K562 treated with DMSO at 1 percent for 4 hours (cell line): Measurements from ENCODE around the gene KRTAP20-4. TPM values are rescaled to one million over a fixed set of nuclear protein-coding genes. Genes with fewer than 3 reads are reported as not detected.

Experiments
- total RNA-seq: library from RNA; unstranded; fragments of 300-600 nt; gene quantifications from 2 replicates; pipeline ENCODE4 v1.2.3, GENCODE V29; 2022; ENCODE audit not compliant: insufficient read depth

The KRTAP20-4 gene
- total RNA-seq = not detected in 2 replicates

DNA sequence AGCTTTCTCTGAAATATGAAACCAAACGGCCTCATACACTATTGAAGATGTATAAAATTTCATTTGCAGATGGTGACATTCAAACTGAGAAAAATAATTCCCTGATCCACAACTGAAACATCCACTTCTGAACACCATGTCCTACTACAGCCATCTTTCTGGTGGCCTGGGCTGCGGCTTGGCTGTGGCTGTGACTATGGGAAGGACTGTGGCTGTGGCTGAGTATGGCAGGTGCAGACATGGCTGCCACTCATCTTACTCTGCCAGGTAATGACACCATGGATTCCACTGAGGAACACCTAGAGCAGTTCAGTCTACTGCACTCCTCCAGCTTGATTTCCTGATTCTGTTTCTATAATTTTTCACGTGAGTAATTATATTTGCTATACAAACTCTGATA is at the start of gene KRTAP20-4:
TSS of gene KRTAP20-4 (plus strand) at position 106 of the 400 bp plus-strand sequence.

DNA sequence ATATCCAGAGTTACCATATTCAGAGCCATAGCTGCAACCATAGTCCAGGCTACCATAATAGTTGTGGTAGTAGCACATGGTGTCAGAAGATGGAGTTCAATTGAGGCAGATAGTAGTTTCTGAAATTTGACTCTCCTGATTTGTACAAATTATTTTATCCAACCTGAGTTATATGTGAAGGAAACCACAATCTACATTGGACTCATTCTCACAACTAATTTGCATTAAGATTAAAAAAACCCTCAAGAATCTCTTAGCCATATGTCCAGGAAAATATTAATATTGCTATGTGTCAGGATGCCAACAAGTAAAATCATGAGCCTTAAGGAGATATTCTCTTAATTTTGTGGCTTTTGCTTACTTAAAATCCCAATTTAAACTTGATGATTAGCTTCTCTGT is 30.1 kb upstream of the KRTAP20-4 start, which contains the start of gene KRTAP22-2:
TSS of gene KRTAP22-2 (minus strand) at position 101 of the 400 bp plus-strand sequence.

DNA sequence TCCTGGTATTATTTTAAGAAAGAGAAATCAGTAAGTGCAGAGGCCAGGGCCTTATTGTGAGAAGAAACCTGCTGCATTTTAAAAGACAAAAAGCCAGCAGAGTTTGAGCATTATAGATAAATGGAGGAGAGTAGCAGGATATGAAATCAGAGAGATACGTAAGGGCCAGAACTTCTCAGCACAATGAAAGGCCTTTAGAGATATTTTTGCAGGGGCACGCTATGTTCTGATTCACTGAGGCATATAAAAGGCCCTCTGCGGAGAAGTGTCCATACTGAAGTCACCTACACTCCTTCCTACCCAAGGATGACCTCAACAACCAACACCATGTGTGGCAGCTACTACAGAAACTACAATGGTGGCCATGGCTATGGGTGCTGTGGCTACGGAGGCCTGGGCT is 28.3 kb upstream of the KRTAP20-4 start, which contains the start of gene KRTAP6-3:
TSS of gene KRTAP6-3 (plus strand) at position 301 of the 400 bp plus-strand sequence. CDS start at position 307, 6 bp downstream.

DNA sequence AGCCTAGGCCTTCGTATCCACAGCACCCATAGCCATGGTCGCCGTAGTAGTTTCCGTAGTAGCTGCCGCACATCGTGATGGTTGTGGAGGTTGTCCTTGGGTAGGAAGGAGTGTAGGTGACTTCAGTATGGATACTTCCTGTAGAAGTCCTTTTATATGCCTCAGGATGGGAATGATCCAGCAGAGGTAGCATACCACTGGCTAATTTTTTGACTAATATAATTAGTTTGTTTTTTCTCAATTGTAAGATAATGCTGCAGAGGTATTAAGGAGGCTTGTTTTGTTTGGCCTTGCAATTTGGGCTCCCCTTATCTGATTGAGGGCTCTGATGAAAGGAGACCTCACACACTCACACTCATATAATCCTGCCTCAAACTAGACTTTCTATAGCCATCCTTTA is 21.6 kb upstream of the KRTAP20-4 start, which contains the start of gene KRTAP6-2:
TSS of gene KRTAP6-2 (minus strand) at position 101 of the 400 bp plus-strand sequence. CDS start at position 73, 28 bp downstream.

DNA sequence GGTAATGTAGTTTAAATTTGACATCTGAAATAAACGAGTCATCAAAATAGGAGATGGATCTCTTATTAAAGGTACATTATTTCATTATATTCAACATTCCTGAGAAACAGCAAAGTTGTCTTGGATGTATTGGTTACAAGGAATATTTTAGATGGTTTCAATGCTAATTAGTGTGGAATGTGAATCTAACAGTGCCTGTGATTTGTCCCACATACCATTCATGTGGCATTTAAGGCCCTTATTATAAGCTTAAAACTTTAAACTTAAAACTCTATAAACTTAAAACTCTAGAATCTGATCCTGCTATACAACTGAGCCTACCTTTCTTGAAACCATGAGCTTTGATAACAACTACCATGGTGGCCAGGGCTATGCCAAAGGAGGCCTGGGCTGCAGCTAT is 19.6 kb upstream of the KRTAP20-4 start, which contains the start of gene KRTAP22-1:
TSS of gene KRTAP22-1 (plus strand) at position 301 of the 400 bp plus-strand sequence.

DNA sequence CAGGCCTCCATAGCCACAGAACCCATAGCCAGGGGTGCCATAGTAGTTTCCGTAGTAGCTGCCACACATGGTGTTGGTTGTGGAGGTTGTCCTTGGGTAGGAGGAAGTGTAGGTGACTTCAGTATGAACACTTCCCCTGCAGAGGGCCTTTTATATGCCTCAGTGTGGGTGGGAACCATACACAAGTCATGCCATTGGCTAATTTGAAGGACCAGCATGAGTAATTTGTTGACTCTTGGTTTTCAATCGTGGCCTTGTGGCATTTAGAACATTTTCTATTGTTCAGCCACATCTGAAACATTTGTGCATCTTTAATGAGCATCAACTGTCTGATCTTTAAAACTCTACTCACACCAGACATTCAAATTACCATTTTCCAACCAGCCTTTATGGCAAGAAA is 6.6 kb upstream of the KRTAP20-4 start, which contains the start of gene KRTAP6-1:
TSS of gene KRTAP6-1 (minus strand) at position 95 of the 400 bp plus-strand sequence. CDS start at position 69, 26 bp downstream.

DNA sequence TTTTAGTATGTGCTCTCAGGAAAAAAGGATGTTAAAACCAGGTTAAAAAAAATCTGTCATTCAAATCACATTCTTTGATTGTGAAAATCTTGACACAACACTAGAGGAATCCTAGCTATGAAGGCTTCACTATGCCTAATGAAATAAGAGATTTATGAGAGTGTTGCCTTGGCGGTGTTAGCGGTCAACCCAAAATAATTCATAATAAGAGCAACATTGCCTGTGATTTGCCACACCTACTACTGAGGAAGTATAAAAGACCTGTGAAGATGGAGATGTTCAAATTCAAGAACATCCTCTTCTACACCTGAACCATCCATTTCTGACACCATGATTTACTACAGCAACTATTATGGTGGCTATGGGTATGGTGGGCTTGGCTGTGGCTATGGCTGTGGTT is 4.3 kb upstream of the KRTAP20-4 start, which contains the start of gene KRTAP20-1:
TSS of gene KRTAP20-1 (plus strand) at position 301 of the 400 bp plus-strand sequence. CDS start at position 331, 30 bp downstream.

DNA sequence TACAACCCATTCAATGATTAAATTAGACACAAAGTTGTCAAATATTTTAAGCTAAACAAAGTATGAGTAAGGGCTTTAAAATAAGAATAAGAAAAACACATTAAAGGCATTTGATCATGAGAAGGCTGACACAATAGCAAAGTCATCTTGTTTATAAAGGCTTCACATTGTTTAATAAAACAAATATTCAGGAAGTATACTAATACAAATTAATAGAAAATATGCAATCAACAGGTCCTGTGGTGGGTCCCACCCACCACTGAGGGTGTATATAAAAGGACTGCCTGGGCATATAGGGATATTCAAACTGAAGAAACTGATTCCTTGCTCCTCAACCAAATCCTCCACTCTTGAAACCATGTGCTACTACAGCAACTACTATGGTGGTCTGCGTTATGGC is 14.5 kb downstream of the KRTAP20-4 start, which contains the start of gene KRTAP20-2:
TSS of gene KRTAP20-2 (plus strand) at position 301 of the 400 bp plus-strand sequence. CDS start at position 359, 58 bp downstream.

DNA sequence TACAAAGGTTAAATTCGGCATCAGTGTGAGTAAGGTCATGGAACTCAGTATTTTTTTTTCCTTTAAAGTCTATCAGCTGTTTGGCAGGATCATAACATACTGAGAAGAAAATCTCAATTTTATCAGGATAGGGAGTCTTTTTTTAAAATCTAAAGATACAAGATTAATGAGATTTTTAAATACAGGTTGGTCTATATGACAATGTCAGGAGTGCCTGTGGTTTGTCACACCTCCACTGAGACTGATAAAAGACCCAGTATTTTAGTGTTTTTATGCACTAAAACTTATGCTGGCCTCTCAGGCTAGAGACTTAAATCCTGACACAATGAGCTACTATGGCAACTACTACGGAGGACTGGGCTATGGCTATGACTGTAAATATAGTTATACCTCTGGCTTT is 22.1 kb downstream of the KRTAP20-4 start, which contains the start of gene KRTAP20-3:
TSS of gene KRTAP20-3 (plus strand) at position 301 of the 400 bp plus-strand sequence.

Other genes starting within 250 kb of the KRTAP20-4 start
- gene KRTAP13-2, start 248.4 kb upstream of the KRTAP20-4 start, total RNA-seq = not detected in 2 replicates
- gene KRTAP13-1, start 224.6 kb upstream of the KRTAP20-4 start, total RNA-seq = not detected in 2 replicates
- gene KRTAP13-3, start 194.7 kb upstream of the KRTAP20-4 start, total RNA-seq = not detected in 2 replicates
- gene KRTAP13-4, start 190.4 kb upstream of the KRTAP20-4 start, total RNA-seq = not detected in 2 replicates
- not detected in 2 replicates for gene KRTAP15-1, start 180.4 kb upstream of the KRTAP20-4 start, total RNA-seq
- gene KRTAP19-1, start 140.3 kb upstream of the KRTAP20-4 start, total RNA-seq = not detected in 2 replicates
- not detected in 2 replicates for gene KRTAP19-2, start 133.2 kb upstream of the KRTAP20-4 start, total RNA-seq
- not detected in 2 replicates for gene KRTAP19-3, start 128.6 kb upstream of the KRTAP20-4 start, total RNA-seq
- not detected in 2 replicates for gene KRTAP19-4, start 123.5 kb upstream of the KRTAP20-4 start, total RNA-seq
- not detected in 2 replicates for gene KRTAP19-5, start 118.5 kb upstream of the KRTAP20-4 start, total RNA-seq
- not detected in 2 replicates for gene KRTAP19-6, start 78.8 kb upstream of the KRTAP20-4 start, total RNA-seq
- gene KRTAP19-7, start 59.3 kb upstream of the KRTAP20-4 start, total RNA-seq = not detected in 2 replicates
- not detected in 2 replicates for gene KRTAP22-2, start 30.2 kb upstream of the KRTAP20-4 start, total RNA-seq
- not detected in 2 replicates for gene KRTAP6-3, start 28.2 kb upstream of the KRTAP20-4 start, total RNA-seq
- gene KRTAP6-2, start 21.7 kb upstream of the KRTAP20-4 start, total RNA-seq = not detected in 2 replicates
- gene KRTAP22-1, start 19.5 kb upstream of the KRTAP20-4 start, total RNA-seq = not detected in 2 replicates
- gene KRTAP6-1, start 6.7 kb upstream of the KRTAP20-4 start, total RNA-seq = not detected in 2 replicates
- not detected in 2 replicates for gene KRTAP20-1, start 4.2 kb upstream of the KRTAP20-4 start, total RNA-seq
- not detected in 2 replicates for gene KRTAP20-2, start 14.6 kb downstream of the KRTAP20-4 start, total RNA-seq
- not detected in 2 replicates for gene KRTAP20-3, start 22.2 kb downstream of the KRTAP20-4 start, total RNA-seq
- not detected in 2 replicates for gene KRTAP21-3, start 98.2 kb downstream of the KRTAP20-4 start, total RNA-seq
- not detected in 2 replicates for gene KRTAP21-2, start 126.6 kb downstream of the KRTAP20-4 start, total RNA-seq
- not detected in 2 replicates for gene KRTAP21-1, start 134.8 kb downstream of the KRTAP20-4 start, total RNA-seq
- gene KRTAP8-1, start 192.6 kb downstream of the KRTAP20-4 start, total RNA-seq = not detected in 2 replicates
- gene KRTAP7-1, start 209.1 kb downstream of the KRTAP20-4 start, total RNA-seq = not detected in 2 replicates